Measurements from ENCODE around the gene FLT3.
"Not testable (repeated sequence)": the region's sequence is repeated elsewhere in the genome, so short reads cannot be mapped to it uniquely, and the experiment has no call there.

DNA sequence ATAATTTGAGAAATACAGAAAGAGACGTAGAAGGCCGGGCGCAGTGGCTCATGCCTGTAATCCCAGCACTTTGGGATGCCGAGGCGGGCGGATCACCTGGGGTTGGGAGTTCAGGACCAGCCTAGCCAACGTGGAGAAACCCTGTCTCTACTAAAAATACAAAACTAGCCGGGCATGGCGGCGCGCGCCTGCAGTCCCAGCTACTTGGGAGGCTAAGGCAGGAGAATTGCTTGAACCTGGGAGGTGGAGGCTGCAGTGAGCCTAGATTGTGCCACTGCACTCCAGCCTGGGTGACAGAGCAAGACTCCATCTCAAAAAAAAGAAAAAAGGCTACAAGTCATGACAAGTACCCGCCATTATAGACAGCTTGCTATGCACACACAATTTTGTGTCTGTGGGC is 95.4 kb downstream of the FLT3 start:
- TF ChIP-seq, protein P1, sequence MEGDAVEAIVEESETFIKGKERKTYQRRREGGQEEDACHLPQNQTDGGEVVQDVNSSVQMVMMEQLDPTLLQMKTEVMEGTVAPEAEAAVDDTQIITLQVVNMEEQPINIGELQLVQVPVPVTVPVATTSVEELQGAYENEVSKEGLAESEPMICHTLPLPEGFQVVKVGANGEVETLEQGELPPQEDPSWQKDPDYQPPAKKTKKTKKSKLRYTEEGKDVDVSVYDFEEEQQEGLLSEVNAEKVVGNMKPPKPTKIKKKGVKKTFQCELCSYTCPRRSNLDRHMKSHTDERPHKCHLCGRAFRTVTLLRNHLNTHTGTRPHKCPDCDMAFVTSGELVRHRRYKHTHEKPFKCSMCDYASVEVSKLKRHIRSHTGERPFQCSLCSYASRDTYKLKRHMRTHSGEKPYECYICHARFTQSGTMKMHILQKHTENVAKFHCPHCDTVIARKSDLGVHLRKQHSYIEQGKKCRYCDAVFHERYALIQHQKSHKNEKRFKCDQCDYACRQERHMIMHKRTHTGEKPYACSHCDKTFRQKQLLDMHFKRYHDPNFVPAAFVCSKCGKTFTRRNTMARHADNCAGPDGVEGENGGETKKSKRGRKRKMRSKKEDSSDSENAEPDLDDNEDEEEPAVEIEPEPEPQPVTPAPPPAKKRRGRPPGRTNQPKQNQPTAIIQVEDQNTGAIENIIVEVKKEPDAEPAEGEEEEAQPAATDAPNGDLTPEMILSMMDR (IDR thresholded peaks at IDR 0.05), result not testable (repeated sequence)
- not testable (repeated sequence) for TF ChIP-seq POLR2A (IDR thresholded peaks at IDR 0.05)
